HPDE6-E6E7 (cell line): Measurements from ENCODE around the gene C1orf21.

Source experiments
- DNase-seq: peaks from one replicate; pipeline ENCODE4 v3.0.0; 2011; ENCODE audit warnings: missing footprints; ENCODE audit errors: extremely low spot score

The C1orf21 gene

DNA sequence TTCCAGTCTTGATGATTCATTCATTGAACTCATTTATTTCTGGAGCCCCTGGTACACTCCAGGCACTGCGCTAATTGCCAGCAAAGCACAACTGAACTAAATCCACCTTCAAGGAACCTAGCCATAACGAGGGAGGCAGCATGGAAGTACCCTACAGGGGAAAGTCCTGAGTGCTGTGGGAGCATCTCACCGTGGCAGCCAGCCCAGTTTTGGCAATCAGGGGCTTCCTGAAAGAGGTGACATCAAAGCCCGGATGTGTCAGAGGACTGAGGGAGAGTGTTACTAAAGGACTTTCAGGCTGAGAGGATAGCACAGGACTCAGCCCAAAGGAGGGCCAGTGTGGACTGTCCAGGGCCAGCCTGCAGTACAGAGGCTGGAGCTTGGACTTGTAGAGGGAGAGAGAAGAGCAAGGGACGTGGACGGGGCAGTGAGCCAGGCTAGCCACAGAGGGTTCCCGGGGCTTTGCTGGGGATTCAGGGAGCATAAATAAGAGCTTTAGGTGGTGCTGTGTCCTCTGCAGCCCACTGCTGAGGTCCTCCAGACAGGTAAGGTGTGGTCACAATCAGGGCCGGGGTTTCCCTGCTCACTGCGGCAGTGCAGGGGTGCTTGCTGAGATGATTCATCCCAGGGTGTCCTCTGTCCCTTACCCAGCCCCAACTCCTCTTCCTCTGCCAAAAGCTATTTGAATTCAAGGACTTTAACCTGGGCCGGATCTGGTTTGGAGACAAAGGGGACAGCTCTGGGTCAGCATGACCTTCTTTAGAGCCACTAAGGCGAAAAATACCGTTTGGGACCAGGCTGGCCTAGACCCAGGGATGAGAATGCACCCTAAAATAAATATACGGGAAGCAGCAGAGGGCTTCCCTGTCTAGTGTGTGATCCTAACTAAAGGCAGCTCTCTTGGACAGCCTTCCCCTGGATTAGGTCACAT lies 239.5 kb downstream of the C1orf21 start:
- no peak for DNase-seq

DNA sequence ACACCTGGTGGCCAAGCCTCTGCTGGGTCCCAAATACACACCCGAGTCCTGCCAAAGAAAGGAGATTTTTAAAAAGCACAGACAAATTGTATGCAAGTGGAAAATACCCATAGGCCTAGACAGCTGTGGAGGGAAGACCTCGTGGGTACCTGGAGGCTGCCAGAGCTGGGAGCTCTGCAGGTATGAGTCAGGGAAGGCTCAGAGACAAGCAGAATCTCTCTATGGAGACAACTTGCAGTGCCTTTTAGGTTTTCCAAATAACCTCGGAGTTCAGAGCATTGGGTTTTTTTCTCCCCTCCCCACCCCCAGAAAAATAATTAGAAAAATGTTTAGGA lies 240.1 kb downstream of the C1orf21 start:
- no peak for DNase-seq

- no peak for DNase-seq
Measured at GRCh38 chr1:184629266-184629665, 242.4 kb downstream of the C1orf21 start.

- DNase-seq = no peak
Measured at GRCh38 chr1:184630679-184631060, 243.8 kb downstream of the C1orf21 start.

- no peak for DNase-seq
Measured at GRCh38 chr1:184632415-184633175, 245.8 kb downstream of the C1orf21 start.

DNA sequence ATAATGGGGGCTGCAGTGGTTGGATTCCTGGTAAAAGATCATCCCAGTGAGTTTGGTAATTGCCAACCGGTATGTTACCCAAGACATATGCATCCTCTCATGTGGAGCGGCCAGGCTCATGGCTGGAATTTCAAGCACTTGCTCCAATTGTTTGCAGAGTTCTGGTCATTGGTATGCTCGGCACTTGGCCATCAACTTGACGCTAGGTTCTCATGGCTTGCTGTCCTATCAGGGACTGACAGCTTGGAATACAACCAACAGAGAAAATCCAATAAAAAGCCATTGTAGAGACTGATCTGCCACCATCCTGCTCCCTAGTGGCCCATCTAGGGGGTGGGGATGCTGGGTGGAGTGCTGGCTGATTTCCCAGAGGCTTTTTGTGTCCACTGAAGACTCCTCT lies 247.0 kb downstream of the C1orf21 start:
- no peak for DNase-seq

DNA sequence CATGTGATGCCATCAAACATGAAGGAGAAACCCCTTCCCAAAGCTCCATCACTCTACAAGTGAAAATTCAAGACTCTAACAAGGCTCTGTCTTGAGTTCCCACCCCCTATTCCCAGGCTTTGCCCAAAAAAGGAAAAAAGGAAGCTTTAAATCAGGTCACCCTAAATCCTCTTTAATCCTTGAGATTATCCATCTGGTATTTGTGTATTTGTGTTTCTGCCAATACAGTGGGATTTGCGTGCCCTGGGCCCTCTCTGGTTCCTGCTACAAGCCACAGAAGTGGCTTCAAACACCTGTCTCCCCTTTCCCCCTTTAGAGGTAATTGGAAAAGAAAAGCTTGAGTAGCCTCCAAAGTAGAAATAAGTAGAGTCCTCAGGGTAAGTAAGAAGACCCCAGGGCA lies 247.5 kb downstream of the C1orf21 start:
- DNase-seq = no peak

DNA sequence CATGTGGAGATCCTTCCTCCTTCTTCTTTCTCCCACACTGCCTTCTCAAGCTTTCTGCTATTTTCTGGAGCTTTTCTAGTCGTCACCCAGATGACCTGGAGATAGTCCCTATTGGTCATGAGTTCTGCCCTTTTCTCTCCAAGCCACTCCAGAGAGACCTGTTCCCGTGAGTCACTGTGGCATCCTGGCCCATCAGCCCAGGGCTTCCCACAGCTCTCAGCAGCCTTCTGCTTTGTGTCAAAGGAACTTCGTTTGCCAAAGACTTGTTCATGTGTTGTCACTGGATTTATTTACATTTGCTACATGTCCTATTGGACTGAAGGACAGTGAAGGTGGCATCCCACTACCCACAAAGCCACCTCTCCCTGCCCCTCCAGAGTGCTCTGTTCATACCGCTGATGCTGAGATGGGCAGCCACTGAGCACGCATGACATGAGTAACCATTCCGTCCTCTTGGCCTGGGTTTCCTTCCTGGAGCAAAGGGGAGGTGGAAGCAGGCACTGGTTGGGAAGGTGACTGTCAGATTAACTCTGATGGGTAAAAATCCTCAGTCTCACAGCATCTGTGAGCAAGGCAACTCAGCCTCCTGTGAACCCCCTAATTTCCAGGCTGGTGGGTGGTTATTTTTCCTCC lies 248.6 kb downstream of the C1orf21 start:
- DNase-seq = no peak

GRCh38 chr1:184635980-184636431 lies 249.2 kb downstream of the C1orf21 start:
- no peak for DNase-seq

GRCh38 chr1:184637664-184638240 lies 250.9 kb downstream of the C1orf21 start:
- DNase-seq = no peak

GRCh38 chr1:184639205-184639604 lies 252.4 kb downstream of the C1orf21 start:
- no peak for DNase-seq

DNA sequence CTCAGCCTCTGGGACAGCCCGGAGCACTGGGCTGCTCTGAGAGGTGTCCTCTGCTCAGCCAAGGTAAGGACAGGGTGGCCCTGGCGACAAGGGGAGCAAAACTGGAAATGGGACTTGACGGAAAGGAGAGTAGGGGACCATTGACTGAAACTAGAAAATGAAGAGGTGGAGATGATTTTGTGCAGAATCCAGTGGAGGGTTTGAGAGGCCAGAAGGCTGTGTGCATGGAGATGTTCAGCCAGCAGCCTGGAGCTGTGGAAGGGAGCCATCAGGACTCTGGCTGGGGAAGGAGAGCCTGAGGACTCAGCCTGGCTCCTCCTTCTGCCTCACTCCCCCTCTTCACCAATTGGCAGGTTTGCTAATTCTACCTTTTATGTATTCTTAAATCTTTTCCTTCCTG lies 253.7 kb downstream of the C1orf21 start:
- no peak for DNase-seq

DNA sequence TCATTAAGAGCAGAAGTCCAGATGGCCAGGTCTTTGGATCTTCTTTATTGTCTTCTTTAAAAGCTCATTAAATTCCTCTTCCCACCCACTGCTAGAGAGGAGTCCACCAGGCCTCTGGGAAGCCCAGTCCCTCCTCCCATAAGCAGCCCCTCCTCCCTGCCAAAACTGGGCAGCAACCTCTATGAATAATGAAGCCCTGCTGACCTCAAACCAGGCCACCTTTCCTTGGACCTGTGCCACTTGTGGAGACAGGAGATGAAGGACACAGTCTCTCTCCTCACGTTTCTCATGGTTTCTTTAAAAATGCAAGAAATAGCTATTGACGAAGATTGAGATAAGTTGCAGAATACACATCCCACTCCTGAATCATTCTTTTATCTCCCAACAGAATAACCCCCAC lies 255.1 kb downstream of the C1orf21 start:
- no peak for DNase-seq

- no peak for DNase-seq
Measured at GRCh38 chr1:184643661-184644060, 256.8 kb downstream of the C1orf21 start.

GRCh38 chr1:184644771-184645170 lies 257.9 kb downstream of the C1orf21 start:
- no peak for DNase-seq

DNA sequence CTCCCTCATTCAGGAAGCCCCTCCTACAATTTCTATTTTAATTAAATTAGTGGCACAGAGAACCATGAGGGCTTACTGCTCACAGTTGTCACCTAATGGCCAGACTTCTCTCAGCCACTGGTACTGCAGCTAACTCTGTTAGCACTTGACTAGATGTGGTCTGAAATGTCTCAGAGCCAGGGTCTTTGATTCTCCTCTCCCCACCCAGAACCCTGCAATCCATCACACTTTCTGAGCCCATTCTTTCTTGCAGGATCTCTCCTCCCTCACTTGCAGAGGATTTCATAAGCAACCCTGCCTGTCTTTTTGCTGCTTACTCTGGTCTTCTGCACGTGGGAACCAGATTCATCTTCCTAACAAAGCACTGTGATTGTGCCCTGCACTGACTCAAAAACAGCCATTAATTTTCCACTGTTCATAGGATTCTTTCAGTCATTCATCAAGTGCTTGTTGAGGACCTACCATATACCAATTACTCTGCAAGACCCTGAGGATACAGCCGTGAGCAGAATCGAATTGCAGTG lies 259.4 kb downstream of the C1orf21 start:
- no peak for DNase-seq

DNA sequence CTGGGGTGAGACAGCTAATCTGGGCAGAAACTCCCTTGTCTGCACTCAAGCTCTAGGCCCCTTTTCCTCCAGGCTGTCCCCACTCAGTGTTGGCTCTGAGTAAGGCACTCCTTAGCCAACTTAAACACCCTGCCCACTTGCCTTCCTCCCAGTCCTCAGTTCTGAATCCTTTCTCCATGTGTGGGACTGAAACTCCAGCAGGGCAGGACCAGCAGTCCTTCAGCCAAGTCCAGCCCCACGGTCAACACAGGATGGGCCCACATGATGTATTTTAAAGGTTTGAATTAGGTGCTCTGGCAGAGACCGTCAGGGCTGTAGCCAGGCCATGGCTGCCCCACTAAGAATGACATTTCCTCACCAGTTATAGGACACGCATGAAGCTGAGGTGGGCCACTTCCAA lies 260.0 kb downstream of the C1orf21 start:
- DNase-seq = no peak

GRCh38 chr1:184647471-184647870 lies 260.6 kb downstream of the C1orf21 start:
- no peak for DNase-seq

DNA sequence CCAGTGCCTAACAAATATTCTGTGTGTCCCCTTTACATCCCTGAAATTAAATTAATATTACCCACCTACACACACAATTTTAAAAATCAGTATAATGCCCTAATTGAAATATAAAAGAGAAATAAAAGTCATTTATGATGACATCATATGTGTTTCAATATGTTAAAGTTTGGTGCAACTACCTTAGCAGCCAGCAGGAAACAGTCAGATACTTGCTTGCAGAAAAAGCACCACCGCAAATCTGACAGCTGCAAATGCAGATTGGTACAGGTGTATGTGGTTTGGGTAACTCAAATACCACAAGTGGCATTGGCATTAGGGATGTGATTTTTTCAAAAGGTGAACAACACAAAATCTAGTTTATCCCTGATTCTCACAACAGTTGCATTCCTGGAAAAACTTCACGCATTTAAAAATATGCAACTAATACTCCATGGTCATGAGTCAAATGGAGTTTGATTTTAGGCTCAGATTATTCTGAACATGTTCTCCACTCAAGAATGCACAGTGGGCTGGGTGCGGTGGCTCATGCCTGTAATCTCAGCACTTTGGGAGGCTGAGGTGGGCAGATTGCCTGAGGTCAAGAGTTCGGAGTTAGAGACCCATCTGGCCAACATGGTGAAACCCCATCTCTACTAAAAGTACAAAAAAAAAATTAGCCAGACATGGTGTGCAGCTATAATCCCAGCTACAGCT lies 261.5 kb downstream of the C1orf21 start:
- no peak for DNase-seq

GRCh38 chr1:184648856-184649201 lies 262.0 kb downstream of the C1orf21 start:
- no peak for DNase-seq

DNA sequence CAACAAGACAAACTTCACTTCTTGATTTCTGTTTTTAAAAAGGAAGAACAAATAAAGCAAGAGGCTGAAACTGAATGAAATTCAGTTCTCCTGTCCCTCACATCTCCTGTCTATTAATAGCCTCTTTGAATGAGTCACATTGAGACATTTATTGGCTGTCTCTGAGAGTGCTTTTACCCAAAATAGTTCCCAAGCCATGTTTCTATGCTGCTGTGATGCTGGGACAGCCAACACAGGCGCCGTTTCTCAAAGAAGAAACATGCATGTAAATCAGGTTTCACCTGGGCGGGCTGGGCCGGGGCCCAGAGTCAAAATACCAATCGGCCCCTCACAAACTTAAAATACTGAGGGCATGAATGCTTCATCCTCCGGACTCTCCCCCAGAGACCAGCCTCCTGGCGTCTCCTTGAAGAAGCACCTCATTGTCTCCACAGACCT lies 262.6 kb downstream of the C1orf21 start:
- DNase-seq = no peak
